Measurements from ENCODE around the gene HES4.
A peak's percentile ranks its signal among the peaks of the same experiment; 100 is the strongest.
"Not testable (repeated sequence)": the region's sequence is repeated elsewhere in the genome, so short reads cannot be mapped to it uniquely, and the experiment has no call there.

Gene HES4

GRCh38 chr1:1031659-1032235 lies 31.9 kb upstream of the HES4 start:
- no peak for TF ChIP-seq CTCF (conservative IDR thresholded peaks at IDR 0.05; ENCODE audit: low read depth)
- DNase-seq (ENCODE audit: low spot score) = no peak
- POLR2A ChIA-PET (ENCODE audit: low non-redundant PET) = interaction anchor here (0.8 kb wide), 1 partner anchor 11 kb away, joined by 4 read pairs; no protein-coding TSS in a partner anchor
- CTCF ChIA-PET = no interaction called here
- peak overlapping the region; percentile 53 for H3K27ac ChIP-seq

- H3K27ac ChIP-seq = peak overlapping the region; percentile 53
Observed at GRCh38 chr1:1030867-1031658, 31.2 kb upstream of the HES4 start.

GRCh38 chr1:1027791-1028190 lies 27.9 kb upstream of the HES4 start:
- no peak for TF ChIP-seq CTCF (conservative IDR thresholded peaks at IDR 0.05; ENCODE audit: low read depth)
- DNase-seq (ENCODE audit: low spot score) = no peak
- H3K27ac ChIP-seq = peak overlapping the region; percentile 98
- POLR2A ChIA-PET (ENCODE audit: low non-redundant PET) = no interaction called here
- CTCF ChIA-PET = no interaction called here

More at GRCh38 chr1:1030867-1031658, 31.2 kb upstream of the HES4 start:
- CTCF ChIA-PET; POLR2A ChIA-PET (ENCODE audit: low non-redundant PET); DNase-seq (ENCODE audit: low spot score): not testable (repeated sequence)

GRCh38 chr1:1026599-1027413 lies 26.9 kb upstream of the HES4 start:
- TF ChIP-seq CTCF (conservative IDR thresholded peaks at IDR 0.05; ENCODE audit: low read depth) = no peak
- H3K27ac ChIP-seq = peak overlapping the region; percentile 98
- DNase-seq (ENCODE audit: low spot score) = no peak
- ChIA-PET CTCF (no interaction called here), POLR2A (ENCODE audit: low non-redundant PET) (no interaction called here)

- no peak for DNase-seq (ENCODE audit: low spot score)
- TF ChIP-seq CTCF (conservative IDR thresholded peaks at IDR 0.05; ENCODE audit: low read depth) = no peak
- CTCF ChIA-PET = interaction anchor here (1.3 to 2.1 kb wide), 2 partner anchors 14 to 24 kb away, joined by 8 to 16 read pairs; no protein-coding TSS in a partner anchor
- POLR2A ChIA-PET (ENCODE audit: low non-redundant PET) = no interaction called here
- H3K27ac ChIP-seq = peak overlapping the region; percentile 98
Observed at GRCh38 chr1:1025730-1026129, 25.8 kb upstream of the HES4 start.

GRCh38 chr1:1024771-1025699 lies 25.1 kb upstream of the HES4 start:
- peak; percentile 88 for DNase-seq (ENCODE audit: low spot score)
- H3K27ac ChIP-seq = peak overlapping the region; percentile 98
- no peak for TF ChIP-seq CTCF (conservative IDR thresholded peaks at IDR 0.05; ENCODE audit: low read depth)
- CTCF ChIA-PET = interaction anchor here (1.3 to 2.1 kb wide), 2 partner anchors 15 to 23 kb away, joined by 8 to 16 read pairs; no protein-coding TSS in a partner anchor
- POLR2A ChIA-PET (ENCODE audit: low non-redundant PET) = no interaction called here
